Brain microvascular endothelial cell (primary cell): ENCODE results near the gene SENP1.

ENCODE experiments used
- DNase-seq: peaks from one replicate; pipeline ENCODE4 v3.0.0-alpha.2; 2020
- H3K27ac ChIP-seq: fragments of 250-450 bp; sonication (Bioruptor Pico); 2 replicates; pipeline ENCODE4 v1.5.1; 2020; ENCODE audit warnings: mild to moderate bottlenecking, moderate library complexity
- H3K27me3 ChIP-seq: fragments of 250-450 bp; sonication (Bioruptor Pico); replicated peaks from 2 replicates; pipeline ENCODE4 v1.5.1; 2020; ENCODE audit warnings: mild to moderate bottlenecking
- H3K36me3 ChIP-seq: fragments of 250-450 bp; sonication (Bioruptor Pico); replicated peaks from 2 replicates; pipeline ENCODE4 v1.5.1; 2020; ENCODE audit warnings: mild to moderate bottlenecking
- H3K4me3 ChIP-seq: 2 replicates; pipeline ENCODE4 v1.5.1; 2011; ENCODE audit warnings: low read depth, mild to moderate bottlenecking, control low read depth, low read length, moderate library complexity
- in situ Hi-C: cut with HindIII; loops from 2 replicates; pipeline ENCODE4 v1.10.0; 2017; ENCODE audit warnings: low sequenced_read_pairs, low pct_ligation_motif_present
- TF ChIP-seq, protein P1 (sequence below): IDR thresholded peaks from 2 replicates; pipeline ENCODE4 v1.5.1; 2011; ENCODE audit warnings: low read depth, mild to moderate bottlenecking, moderate library complexity, low read length, control low read depth, inconsistent platforms; ENCODE audit errors: missing control alignments

Gene SENP1

DNA sequence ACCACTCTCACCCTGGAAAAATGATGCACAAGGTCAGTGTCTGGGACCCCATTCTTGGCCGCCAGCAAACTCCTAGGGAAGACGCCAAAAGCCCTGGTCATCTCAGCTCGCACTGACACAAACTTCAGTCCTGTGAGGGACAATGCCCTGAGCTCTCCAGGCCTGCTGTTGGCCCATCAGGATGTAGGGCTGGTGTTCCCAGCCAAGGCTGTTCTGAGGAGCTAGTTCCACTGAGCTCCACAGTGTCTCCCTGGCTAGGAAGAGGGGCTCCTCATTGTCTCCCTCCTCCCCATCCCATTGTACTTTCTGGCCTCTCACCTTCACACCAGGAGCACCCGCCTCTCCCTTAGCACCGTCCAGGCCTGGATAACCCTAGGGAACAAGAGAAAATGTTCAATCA is 112.4 kb downstream of the SENP1 start:
- no peak overlapping the region for H3K27ac ChIP-seq
- DNase-seq, result no peak
- H3K36me3 ChIP-seq, result no peaks in the 10 kb centered on the region
- H3K4me3 ChIP-seq, result no peak overlapping the region
- TF ChIP-seq, protein P1, sequence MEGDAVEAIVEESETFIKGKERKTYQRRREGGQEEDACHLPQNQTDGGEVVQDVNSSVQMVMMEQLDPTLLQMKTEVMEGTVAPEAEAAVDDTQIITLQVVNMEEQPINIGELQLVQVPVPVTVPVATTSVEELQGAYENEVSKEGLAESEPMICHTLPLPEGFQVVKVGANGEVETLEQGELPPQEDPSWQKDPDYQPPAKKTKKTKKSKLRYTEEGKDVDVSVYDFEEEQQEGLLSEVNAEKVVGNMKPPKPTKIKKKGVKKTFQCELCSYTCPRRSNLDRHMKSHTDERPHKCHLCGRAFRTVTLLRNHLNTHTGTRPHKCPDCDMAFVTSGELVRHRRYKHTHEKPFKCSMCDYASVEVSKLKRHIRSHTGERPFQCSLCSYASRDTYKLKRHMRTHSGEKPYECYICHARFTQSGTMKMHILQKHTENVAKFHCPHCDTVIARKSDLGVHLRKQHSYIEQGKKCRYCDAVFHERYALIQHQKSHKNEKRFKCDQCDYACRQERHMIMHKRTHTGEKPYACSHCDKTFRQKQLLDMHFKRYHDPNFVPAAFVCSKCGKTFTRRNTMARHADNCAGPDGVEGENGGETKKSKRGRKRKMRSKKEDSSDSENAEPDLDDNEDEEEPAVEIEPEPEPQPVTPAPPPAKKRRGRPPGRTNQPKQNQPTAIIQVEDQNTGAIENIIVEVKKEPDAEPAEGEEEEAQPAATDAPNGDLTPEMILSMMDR, result no peak
- peaks cover 4% of the 10 kb centered on the region for H3K27me3 ChIP-seq
- in situ Hi-C loops, result no loop called here
